Lower leg skin (tissue), 4 donors: Measurements from ENCODE around the gene CSF3R. TPM values are rescaled to one million over a fixed set of nuclear protein-coding genes. Genes with fewer than 3 reads are reported as not detected.
"Not testable (repeated sequence)": the region's sequence is repeated elsewhere in the genome, so short reads cannot be mapped to it uniquely, and the experiment has no call there.

Source experiments
- DNase-seq, 2 donors: peaks; one replicate each; pipeline ENCODE4 v3.0.0-alpha.2; 2019; ENCODE audit warnings: low spot score in 2 of 2
- H3K4me3 ChIP-seq: fragments of 200-600 bp; sonication (generic); 2 replicates; pipeline ENCODE4 v1.5.1; 2017; ENCODE audit warnings: mild to moderate bottlenecking, low read depth; ENCODE audit not compliant: poor library complexity, severe bottlenecking
- CTCF ChIP-seq, 3 donors: fragments of 450-650 bp; IDR thresholded peaks; one replicate each; pipeline ENCODE4 v1.5.1; 2016; ENCODE audit warnings: antibody characterized with exemption in 3 of 3, mild to moderate bottlenecking in 3 of 3, moderate library complexity in 2 of 3
- POLR2A ChIP-seq, 2 donors: fragments of 450-650 bp; IDR thresholded peaks; one replicate each; pipeline ENCODE4 v1.6.1; 2016 to 2017; ENCODE audit warnings: antibody characterized with exemption in 2 of 2, mild to moderate bottlenecking in 1 of 2, moderate library complexity in 1 of 2
- WGBS, 2 donors: methylation state at CpG; one replicate each; pipeline ENCODE4 v1.1.5; 2018; 5-methylcytosine and 5-hydroxymethylcytosine counted together
- intact Hi-C: fragments of 100-400 bp; cut with DNase I; formaldehyde crosslinking; loops from one replicate; pipeline ENCODE4 v1.15.0; 2023; ENCODE audit warnings: low total_unique reads
- total RNA-seq, 4 donors: library from RNA; depleted of rRNA; stranded (reverse); fragments of >200 nt; gene quantifications; one replicate each; pipeline ENCODE4 v1.1.0, GENCODE V29; 2016

The CSF3R gene
- total RNA-seq, 4 donors from 2014 or later = 0.69 to 3.1 (median 2.3) TPM

GRCh38 chr1:36503159-36503558, 20.4 kb upstream of the CSF3R start:
- no peak for TF ChIP-seq CTCF (IDR thresholded peaks at IDR 0.05)
- TF ChIP-seq POLR2A (IDR thresholded peaks at IDR 0.05) = no peak
- no peak for DNase-seq
- WGBS, 2 donors = 78 to 81% methylated on average over 1 of the region's 1 CpG
- no peak overlapping the region for H3K4me3 ChIP-seq
- intact Hi-C loops = no loop called here

- 49 to 50% methylated on average over 2 of the region's 2 CpGs for WGBS, 2 donors
- no peak overlapping the region for H3K4me3 ChIP-seq
- intact Hi-C loops = no loop called here
- TF ChIP-seq POLR2A (IDR thresholded peaks at IDR 0.05) (no peak), CTCF (IDR thresholded peaks at IDR 0.05) (no peak)
- no peak for DNase-seq
Measured at GRCh38 chr1:36502616-36503015, 19.9 kb upstream of the CSF3R start.

GRCh38 chr1:36501911-36502310, 19.2 kb upstream of the CSF3R start:
- intact Hi-C loops, H3K4me3 ChIP-seq, DNase-seq: not testable (repeated sequence)
- 84 to 86% methylated on average over 4 of the region's 4 CpGs for WGBS, 2 donors

- no peak overlapping the region for H3K4me3 ChIP-seq
- DNase-seq = no peak
- intact Hi-C loops = no loop called here
- TF ChIP-seq POLR2A (IDR thresholded peaks at IDR 0.05) = no peak
- no peak for TF ChIP-seq CTCF (IDR thresholded peaks at IDR 0.05)
- WGBS, 2 donors = 60 to 78% methylated on average over 2 of the region's 2 CpGs
Measured at GRCh38 chr1:36497207-36497606, 14.5 kb upstream of the CSF3R start.

- H3K4me3 ChIP-seq = no peak overlapping the region
- DNase-seq = no peak
- WGBS, 2 donors = 77 to 87% methylated on average over 5 of the region's 5 CpGs
- intact Hi-C loops = no loop called here
- TF ChIP-seq CTCF (IDR thresholded peaks at IDR 0.05) (no peak), POLR2A (IDR thresholded peaks at IDR 0.05) (no peak)
Measured at GRCh38 chr1:36494971-36495370, 12.3 kb upstream of the CSF3R start.

GRCh38 chr1:36493524-36493923, 10.8 kb upstream of the CSF3R start:
- WGBS, 2 donors = 94% methylated on average over 9 of the region's 9 CpGs
- H3K4me3 ChIP-seq = no peak overlapping the region
- DNase-seq = no peak
- intact Hi-C loops = no loop called here
- TF ChIP-seq POLR2A (IDR thresholded peaks at IDR 0.05) (no peak), CTCF (IDR thresholded peaks at IDR 0.05) (no peak)
